DMS153 treated with DMSO at 0.1 percent for 48 hours (cell line): ENCODE results near the gene EVI5L.
"Not testable (repeated sequence)": the region's sequence is repeated elsewhere in the genome, so short reads cannot be mapped to it uniquely, and the experiment has no call there.

Experiments
- DNase-seq: peaks from one replicate; lab custom pipeline; 2025; ENCODE audit not compliant: unreplicated experiment; lab: John Stamatoyannopoulos, UW

Gene EVI5L

DNA sequence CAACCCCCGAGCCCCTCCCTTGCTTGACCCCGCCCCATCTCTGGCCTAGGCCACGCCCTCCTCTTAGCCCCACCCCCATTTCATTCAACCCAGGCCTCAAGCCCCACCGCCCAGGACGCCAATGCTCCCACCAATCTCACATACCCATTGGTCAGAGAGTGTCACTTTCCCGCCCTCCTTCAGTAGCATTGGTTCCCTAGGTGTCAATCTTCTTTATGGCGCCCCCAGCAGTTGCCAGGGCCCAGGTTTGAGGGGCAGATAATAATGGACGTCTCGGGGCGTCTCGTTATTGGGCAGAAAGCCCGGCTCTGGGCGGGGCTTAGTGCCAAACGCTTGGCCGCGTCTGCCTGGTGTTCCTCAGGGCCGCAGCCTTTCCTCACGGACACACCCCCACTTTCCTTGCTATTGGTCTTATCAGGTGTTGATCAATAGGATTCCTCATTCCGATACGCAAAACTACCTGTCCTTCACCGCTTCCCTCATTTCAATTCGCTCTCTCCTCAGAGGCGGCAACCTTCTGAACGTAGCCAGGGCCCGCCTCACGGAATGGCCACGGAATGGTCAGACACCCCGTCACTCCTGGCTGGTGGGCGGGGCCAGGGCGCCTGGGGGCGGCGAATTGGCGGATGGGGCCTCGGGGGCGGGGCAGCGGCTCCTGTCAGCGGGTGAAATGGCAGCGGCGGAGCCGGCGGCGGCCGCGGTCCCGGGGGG lies at the start of gene EVI5L:
EVI5L (plus strand) TSS at position 658 of the 711 bp plus-strand sequence. CDS start 16,325 bp downstream, outside the sequence.
- DNase-seq: peak; percentile 98

DNA sequence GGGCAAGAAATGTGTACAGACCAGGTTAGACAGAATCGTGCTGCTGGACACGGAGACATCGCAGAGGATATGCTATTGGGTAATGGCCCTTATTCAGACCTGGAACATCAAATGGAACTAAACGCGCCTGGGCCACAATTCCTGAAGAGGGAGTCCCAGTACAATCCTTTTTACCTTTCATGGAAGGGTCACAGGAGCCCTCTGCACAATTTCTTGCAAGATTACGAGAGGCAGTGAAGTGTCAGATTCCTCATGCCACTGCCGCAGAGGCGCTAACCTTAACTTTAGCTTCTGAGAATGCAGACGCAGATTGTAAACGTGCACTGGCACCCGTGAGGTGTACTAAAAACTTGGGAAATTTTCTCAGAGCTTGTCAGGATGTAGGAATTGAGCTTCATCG lies 48.9 kb upstream of the EVI5L start:
- DNase-seq: no peak

DNA sequence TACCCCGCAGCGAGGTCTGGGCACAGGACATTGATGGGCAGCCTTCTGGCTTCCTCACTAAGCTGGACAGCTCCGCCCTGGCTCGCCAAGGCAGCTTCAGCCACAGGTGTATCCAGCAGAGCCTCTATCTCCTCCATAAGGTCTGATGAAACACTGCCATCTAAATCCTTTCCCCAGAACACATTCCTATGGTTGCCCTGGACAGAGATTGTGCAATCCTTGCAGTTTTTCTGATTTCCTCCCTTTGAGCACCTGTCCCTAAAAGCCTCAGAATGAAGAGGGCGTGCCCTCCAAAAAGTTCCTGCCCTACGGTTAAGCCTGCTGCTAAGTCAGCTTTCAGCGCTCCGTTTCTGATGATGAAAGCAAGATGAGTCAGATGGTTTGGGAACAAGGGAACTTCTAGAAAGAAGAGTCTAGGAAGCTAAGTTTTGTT lies 46.0 kb upstream of the EVI5L start:
- DNase-seq: no peak

DNA sequence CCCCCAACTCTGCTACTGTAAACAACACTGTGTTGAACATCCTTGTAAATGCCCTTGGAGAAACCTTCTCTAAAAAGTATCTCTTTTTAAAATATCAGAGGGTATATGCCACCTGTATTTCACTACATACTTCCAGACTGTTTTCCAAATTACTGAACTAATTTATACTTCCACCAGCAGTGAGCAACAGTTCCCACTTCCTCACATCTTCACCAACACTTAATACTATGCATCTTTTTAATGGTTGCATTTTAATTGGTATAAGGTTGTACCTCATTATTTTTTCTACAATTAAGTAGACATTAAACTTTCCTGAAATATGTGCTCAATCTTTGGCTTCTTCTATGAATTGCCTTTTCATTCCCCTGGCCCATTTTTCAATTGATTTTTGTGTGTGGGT lies 45.2 kb upstream of the EVI5L start:
- no peak for DNase-seq

DNA sequence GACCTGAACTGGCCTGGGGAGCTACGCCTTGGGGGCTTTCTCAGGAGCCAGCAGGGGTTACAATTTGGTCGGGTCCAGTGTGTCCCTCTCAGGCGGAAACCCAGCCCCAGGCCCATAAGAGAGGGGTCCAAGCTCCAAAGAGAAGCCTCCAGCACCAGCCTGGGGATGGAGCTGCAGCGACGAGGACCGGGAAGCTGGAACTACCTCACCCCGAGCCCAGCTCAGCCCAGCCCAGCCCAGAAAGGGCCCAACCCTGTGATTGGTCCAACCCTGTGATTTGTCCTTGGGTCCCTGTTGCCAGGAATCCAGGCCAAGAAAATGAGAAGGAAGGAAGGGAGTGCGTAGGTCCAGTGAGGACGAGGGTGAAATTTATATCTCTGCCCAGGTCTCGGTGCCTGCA lies 42.9 kb upstream of the EVI5L start:
- DNase-seq: no peak

DNA sequence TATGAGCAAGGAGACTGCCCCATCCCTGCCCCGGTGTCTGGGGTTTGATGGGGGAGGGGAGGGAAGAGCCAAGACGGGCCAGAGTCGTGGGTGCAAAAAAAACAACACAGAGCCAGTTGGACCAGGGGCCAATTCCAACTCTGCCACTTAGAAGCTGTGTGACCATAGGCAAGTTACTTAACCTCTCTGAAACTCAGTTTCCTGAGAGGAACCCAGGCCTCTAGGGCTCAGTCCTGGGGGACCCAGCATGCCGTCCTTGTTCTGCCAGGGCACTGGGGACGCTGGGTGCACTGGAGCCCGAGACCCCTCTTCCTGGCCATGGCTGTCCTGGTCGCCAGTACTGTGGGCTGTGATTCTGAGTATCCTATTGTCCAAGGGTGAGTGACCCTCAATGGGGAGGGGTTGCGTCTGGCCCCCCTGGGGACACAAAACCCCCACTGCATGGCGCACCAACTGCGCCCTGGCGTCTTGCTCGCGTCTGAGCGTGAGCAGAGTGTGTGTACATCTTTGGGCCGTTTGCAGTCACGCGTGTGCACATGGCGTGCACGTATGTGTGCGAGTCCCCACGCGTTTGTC lies 42.3 kb upstream of the EVI5L start:
- DNase-seq: no peak

DNA sequence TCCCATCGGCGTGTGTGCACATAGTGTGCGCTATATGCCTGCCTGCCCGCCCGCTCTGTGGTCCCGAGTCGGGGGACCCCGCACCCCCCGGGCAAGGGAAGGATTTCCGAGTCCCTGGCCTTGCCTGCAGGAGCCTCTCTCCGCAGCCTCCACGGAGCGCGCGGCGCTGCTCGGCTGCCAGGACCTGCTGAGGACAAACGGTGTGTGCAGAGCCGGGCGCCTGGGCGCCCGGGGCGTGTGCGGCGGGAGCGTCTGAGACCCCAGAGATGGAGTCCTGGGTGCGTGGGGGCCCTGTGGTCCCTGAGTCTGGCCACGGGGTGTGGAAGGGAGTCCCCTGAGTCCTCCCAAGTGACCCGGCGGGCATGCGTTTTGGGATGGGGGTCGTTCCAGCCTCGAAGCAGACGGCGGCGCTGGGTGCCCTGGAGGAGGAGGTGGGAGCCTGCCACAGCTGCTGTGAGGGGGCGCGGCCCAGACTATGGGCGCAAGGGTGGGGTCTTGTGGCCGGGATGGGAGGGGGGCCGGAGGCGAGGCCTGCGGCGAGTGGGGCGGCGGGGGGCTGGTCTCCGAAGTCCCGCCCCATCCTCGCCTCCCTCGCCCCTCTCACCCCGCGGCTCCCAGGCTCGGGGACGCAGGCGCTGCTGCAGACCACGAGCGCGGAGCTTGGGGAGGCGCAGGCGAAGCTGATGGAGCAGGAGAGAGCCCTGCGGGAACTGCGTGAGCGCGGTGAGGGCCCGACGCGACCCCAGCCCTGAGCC lies 41.7 kb upstream of the EVI5L start:
- no peak for DNase-seq

DNA sequence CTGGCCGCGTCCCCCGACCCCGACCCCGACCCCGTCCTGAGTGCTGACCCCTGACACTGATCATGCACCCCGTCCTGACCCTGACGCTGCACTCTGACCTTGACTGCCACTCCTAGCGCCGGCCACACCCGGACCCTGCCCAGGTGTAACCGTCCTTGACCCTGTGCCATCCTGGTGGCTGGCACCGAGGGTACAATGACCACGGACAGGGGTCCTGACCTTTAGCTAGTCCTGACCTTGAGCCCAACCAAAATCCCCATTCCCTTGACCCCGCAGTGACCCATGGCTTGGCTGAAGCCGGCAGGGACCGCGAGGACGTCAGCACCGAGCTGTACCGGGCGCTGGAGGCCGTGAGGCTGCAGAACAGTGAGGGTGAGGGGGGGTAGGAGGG lies 41.1 kb upstream of the EVI5L start:
- DNase-seq: no peak

DNA sequence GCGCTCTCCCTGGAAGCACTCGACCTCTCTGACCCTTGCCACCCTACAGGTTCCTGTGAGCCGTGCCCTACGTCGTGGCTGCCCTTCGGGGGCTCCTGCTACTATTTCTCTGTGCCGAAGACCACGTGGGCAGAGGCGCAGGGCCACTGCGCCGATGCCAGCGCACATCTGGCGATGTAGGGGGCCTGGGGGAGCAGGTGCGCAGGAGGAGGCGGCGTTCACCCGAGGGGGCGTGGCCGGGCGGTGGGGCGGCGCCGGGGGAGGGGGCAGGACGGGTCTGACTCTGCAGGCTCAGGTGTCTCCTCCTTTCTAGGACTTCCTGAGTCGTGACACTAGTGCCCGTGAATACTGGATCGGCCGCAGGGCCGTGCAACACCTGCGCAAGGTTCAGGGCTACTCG lies 40.6 kb upstream of the EVI5L start:
- no peak for DNase-seq

DNA sequence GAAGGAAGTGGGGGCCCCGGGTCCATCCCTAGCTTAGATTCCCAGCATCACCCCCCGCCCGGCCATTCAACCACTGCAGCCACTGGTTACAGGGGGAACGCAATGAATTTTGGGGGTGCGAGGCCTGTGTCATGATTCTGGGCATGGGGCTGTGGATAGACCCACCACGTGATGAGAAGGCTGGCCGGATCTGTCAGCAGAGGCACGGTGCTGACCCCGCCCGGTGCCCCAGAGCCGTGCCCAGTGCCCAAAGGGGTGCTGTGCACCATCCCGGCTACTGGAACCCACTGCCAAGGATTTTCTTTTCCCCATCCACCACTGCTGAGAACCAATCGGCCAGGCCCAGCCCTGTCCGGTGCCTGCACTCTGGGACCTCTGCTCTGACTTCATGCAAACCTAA lies 39.6 kb upstream of the EVI5L start:
- DNase-seq: no peak

DNA sequence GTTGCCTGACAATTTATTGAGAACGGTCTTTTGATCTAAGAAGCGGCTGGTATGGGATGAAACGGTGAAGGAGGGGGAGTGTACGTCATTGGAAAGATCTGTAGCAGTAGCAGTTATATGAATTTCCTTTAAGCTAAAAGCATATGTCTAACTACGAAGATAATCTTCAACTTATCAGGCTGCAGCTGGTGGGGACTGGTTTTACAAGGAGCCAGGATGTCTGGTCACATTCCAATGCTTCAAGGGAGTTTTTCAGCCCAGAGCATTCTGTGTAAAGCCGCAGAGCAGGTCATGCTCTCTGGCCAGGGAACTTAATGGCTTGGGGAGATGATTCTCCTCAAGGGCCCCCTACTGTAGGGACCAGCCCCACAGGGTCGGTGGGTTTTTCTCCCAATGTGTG lies 37.7 kb upstream of the EVI5L start:
- no peak for DNase-seq

DNA sequence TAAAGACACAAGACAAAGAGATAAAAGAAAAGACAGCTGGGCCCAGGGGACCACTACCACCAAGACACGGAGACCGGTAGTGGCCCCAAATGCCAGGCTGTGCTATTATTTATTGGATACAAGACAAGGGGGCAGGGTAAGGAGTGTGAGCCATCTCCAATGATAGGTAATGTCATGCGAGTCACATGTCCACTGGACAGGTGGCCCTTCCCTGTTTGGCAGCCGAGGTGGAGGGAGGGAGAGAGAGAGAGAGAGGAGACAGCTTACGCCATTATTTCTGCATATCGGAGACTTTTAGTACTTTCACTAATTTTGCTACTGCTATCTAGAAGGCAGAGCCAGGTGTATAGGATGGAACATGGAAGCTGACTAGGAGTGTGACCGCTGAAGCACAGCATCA lies 37.3 kb upstream of the EVI5L start:
- not testable (repeated sequence) for DNase-seq

DNA sequence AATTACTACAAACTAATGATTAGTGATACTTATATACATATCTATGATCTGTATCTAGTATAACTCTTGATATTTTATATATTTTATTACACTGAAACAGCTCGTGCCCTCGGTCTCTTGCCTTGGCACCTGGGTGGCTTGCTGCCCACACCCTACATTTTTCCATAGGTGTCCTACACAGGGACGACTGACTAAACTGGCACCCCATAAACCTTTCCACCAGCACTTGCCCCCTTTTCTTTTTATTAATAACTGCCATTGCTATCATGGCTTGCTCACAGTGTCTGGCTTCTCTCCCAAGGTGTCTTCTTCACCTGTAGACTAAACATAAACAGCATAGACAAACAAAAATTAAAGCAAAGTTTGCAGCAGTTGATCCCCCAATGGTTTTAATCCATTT lies 36.5 kb upstream of the EVI5L start:
- DNase-seq: no peak

DNA sequence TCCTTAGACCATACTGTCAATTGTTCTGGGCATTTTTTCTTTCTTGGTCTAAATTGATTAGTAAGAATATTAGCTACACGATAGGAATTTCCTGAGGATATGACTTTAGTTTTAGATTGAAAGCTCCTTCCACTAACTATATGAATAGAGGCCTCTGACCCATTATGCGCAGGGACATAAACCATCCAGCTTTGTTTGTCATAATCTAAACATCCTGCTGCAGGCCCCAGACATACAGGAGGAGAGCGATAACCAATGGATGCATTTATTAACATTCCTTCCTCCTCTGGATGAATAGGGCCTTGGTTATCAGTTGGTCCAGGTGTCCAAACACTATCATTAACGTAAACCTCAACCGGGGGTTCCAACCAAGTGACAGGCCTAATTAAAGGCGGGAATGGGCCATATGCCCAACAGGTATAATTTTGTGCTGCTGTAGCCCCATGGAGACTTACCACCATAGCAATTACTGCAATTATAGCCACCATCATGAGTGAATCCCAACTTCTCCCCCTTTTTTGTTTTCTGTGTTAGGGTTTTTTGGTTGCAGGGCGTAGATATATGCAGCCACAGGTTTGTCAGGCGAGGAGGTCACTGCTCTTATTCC lies 34.4 kb upstream of the EVI5L start:
- peak; percentile 18 for DNase-seq

DNA sequence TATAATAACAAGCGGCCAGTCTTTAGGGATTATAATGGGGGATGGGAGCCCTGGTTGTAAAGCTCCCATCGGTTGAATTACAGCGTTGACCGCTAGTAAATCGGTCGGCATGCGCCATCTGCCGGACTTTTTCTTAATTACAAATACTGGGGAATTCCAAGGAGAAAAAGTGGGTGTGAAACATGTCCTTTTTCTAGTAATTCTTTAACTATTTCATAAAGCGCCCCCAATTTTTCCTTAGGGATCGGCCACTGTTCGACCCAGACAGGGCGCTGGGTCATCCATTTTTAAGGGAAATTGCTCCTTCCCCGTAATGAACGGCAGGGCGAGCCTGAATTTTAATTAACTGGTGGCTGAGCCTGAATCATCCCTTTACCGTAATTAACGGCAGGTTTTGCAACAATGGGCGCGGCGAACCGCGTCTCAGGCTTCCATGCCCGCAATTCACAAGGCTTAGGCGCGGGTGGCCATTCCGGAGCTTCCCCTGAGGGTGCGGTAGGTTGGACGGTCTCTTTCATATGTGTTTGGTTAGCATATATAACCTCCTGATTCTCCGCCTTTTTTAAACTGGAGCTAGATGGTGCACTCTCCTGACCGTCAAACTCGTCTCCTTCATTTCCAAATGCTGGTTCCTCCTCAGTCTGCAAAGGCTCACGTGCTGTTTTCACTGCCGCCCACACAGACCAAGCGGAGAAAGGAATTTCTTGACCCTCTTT lies 30.2 kb upstream of the EVI5L start:
- DNase-seq: peak; percentile 52

DNA sequence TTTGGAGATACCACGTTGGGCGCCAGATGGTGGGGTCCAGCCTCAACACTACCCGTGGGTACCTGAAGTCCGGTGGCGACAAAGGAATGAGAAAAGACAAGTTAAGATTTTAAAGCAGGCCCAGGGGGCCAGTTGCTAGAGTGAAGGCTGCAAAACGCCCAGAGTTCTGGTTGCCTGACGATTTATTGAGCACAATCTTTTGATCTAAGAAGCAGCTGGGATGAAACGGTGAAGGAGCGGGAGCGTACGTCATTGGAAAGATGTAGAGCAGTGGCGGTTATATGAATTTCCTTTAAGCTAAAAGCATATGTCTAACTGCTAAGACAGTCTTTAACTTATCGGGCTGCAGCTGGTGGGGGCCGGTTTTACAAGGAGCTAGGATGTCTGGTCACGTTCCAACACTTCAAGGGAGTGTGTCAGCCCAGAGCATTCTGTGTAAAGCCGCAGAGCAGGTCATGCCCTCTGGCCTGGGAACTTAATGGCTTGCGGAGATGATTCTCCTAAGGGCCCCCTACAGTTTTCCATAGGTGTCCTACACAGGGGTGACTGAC lies 28.9 kb upstream of the EVI5L start:
- DNase-seq: no peak

DNA sequence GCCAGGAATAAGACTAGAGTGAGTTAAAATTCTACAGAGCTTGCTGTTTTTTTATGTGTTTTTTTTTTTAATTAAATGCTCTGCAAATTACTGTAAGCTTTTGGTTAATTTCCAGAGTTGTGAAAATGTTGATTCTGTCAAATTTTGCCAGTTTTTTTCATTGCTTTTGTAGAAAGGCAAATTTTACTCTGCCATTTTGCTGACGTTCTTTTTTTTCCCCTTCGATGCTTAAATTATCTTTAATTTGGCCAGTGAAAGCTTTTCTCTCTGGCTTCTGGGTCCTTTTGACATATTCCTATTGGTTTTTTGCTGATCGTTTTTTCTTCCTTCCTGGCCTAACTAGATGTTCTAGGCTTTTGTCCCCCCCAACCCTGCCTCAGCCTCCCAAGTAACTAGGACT lies 23.8 kb upstream of the EVI5L start:
- no peak for DNase-seq

DNA sequence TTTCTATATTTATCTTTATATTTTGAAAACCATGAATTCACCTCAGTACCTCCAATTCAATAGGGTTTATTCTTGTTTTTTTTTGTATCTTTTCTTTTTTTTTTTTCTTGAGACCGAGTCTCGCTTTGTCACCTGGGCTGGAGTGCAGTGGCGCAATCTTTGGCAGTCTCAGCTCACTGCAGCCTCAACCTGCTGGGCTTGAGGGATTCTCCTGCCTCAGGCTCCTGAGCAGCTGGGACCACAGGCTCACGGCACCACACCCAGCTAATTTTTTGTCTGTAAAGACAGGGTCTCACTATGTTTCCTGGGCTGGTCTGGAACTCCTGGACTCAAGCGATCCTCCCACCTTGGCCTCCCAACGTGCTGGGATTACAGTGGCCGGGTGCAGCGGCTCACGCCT lies 23.1 kb upstream of the EVI5L start:
- no peak for DNase-seq

DNA sequence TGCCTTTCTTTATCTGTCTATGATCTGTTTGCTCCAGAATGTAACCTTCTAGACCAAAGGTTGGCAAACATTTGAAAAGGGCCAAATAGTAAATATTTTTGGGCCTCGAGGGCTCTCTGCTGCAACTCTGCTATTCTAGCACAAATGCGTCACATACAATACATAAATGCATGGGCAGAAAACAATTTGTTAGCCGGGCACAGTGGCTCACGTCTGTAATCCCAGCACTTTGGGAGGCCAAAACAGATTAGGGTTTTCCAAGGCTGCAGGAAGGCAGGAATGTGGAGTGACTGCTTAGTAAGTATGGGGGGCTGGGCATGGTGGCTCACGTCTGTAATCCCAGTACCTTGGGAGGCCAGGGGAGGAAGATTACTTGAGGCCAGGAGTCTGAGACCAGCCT lies 21.9 kb upstream of the EVI5L start:
- DNase-seq: no peak

DNA sequence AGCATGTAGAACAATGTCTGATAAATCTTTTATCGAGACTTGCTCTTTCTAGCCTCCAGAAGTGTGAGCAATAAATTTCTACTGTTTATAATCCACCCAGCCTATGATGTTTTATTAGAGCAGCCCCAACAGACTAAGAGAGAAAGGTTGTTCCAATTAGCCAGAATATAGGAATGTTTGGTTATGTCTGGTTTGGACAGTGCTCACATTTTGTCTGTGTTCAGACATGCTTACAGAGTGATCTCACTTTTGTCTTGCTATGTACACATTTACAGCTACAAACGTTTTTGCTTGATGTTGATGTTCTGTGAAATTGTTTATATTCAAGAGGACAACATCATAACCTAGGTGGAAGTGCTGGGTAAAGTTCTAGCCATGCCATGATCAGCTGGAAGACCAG lies 18.0 kb upstream of the EVI5L start:
- DNase-seq: no peak

DNA sequence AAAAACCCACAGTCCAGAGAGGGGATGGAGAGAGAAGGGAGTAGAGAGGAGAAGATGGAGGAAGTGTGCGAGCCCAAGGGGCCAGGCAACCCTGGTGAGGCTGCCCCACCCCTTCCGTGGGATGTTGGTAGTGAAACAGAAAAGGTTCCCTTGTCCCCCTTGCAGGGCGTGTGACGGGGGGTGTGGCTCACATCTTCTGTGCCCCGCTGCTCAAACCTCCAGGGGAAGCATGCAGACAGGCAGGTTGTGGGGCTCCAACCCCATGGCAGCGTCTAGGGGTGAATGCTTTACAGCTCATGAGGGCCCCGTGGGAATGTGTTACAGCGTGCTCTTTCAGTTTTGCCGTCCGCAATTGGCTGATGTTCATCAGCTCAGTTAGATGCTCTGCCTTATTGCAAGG lies 14.7 kb upstream of the EVI5L start:
- DNase-seq: no peak
